LNCAP (cell line): ENCODE data around the gene AP2M1.

Experiments used
- TF ChIP-seq, protein P1 (sequence below): fragments of 450-650 bp; IDR thresholded peaks from 2 replicates; pipeline ENCODE4 v1.5.1; 2017; ENCODE audit warnings: mild to moderate bottlenecking

The AP2M1 gene

DNA sequence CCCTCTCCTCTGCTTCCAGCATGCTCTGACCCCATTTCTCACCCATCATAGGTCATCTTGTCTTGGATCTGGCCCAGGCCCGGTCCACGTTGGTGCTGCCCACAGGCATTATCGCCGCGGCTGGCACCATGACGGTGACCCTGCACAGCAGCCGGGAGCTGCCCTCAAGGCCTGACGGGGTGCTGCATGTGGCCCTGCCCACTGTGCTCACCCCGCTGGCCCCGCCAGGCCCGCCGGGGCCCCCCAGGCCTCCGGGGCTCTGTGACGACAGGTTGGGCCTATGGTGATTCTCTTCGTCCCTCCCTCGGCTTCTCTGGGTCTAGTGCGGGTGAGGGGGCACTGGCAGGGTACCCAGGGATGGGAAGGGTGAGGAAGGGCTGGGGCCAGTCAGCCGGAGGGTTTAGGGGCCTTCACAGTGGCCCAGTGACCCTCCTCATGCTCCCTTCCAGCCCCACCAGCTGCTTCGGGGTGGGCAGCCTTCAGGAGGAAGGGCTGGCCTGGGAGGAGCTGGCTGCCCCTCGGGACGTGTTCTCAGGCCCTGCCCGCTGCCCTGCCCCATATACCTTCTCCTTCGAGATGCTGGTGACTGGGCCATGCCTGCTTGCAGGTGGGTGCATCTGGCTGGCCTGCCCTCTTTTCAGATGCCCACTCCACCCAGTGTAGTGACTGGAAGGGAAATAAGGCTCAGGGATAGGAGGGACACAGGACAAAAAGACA, 58.6 kb downstream of the AP2M1 start:
- TF ChIP-seq, protein P1, sequence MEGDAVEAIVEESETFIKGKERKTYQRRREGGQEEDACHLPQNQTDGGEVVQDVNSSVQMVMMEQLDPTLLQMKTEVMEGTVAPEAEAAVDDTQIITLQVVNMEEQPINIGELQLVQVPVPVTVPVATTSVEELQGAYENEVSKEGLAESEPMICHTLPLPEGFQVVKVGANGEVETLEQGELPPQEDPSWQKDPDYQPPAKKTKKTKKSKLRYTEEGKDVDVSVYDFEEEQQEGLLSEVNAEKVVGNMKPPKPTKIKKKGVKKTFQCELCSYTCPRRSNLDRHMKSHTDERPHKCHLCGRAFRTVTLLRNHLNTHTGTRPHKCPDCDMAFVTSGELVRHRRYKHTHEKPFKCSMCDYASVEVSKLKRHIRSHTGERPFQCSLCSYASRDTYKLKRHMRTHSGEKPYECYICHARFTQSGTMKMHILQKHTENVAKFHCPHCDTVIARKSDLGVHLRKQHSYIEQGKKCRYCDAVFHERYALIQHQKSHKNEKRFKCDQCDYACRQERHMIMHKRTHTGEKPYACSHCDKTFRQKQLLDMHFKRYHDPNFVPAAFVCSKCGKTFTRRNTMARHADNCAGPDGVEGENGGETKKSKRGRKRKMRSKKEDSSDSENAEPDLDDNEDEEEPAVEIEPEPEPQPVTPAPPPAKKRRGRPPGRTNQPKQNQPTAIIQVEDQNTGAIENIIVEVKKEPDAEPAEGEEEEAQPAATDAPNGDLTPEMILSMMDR: no peak
